Right renal pelvis (tissue), 4 donors: ENCODE measurements around the gene ALG11. TPM values are rescaled to one million over a fixed set of nuclear protein-coding genes. Genes with fewer than 3 reads are reported as not detected.

Source experiments
- DNase-seq, 4 donors: peaks; one replicate each; pipeline ENCODE4 v3.0.0-alpha.2; 2013; ENCODE audit warnings: low read depth in 4 of 4, low spot score in 3 of 4, missing footprints in 1 of 4
- polyA plus RNA-seq, 4 donors: library from polyadenylated mRNA; unstranded; fragments of 120-200 nt; gene quantifications; one replicate each; pipeline ENCODE4 v1.2.1, GENCODE V29; 2013; ENCODE audit not compliant: insufficient read length in 4 of 4

ALG11 gene
- polyA plus RNA-seq, 4 donors: 25.5 to 36.3 (median 31.8) TPM

- DNase-seq: no peak
Observed at GRCh38 chr13:51997186-51997585, 15.0 kb upstream of the ALG11 start.

GRCh38 chr13:51997641-51998330, 14.4 kb upstream of the ALG11 start:
- DNase-seq: no peak

- no peak for DNase-seq
Observed at GRCh38 chr13:51998723-51999509, 13.3 kb upstream of the ALG11 start.

- no peak for DNase-seq
Observed at GRCh38 chr13:51999510-51999911, 12.7 kb upstream of the ALG11 start.

- DNase-seq: no peak
Observed at GRCh38 chr13:51999921-52000320, 12.3 kb upstream of the ALG11 start.

- DNase-seq: no peak
Observed at GRCh38 chr13:52001120-52001731, 11.0 kb upstream of the ALG11 start.

GRCh38 chr13:52002361-52002760, 9.8 kb upstream of the ALG11 start:
- no peak for DNase-seq

GRCh38 chr13:52003541-52003940, 8.7 kb upstream of the ALG11 start:
- DNase-seq: no peak

GRCh38 chr13:52004511-52005170, 7.6 kb upstream of the ALG11 start:
- DNase-seq: no peak

GRCh38 chr13:52005841-52006522, 6.2 kb upstream of the ALG11 start:
- no peak for DNase-seq

- no peak for DNase-seq
Observed at GRCh38 chr13:52006523-52007245, 5.5 kb upstream of the ALG11 start.

GRCh38 chr13:52009946-52010345, 2.3 kb upstream of the ALG11 start:
- DNase-seq: no peak

GRCh38 chr13:52010890-52011631, 1.1 kb upstream of the ALG11 start, which contains the start of gene ATP7B:
ATP7B (minus strand) TSS chr13:52011450; CDS start chr13:52011337, 113 bp downstream.
- no peak for DNase-seq

- DNase-seq: no peak
Observed at GRCh38 chr13:52012512-52012836, 276 bp downstream of the ALG11 start.

GRCh38 chr13:52016296-52016695, 4.1 kb downstream of the ALG11 start:
- no peak for DNase-seq

- DNase-seq: no peak
Observed at GRCh38 chr13:52020191-52020590, 8.0 kb downstream of the ALG11 start.

- no peak for DNase-seq
Observed at GRCh38 chr13:52022356-52022755, 10.2 kb downstream of the ALG11 start.

GRCh38 chr13:52024481-52024880, 12.3 kb downstream of the ALG11 start, which contains the start of gene UTP14C:
UTP14C (plus strand) TSS chr13:52024691; CDS start chr13:52028805, 4,114 bp downstream.
- no peak for DNase-seq
